Ureter (tissue), 1 donor: Measurements from ENCODE around the gene AKT2. TPM values are rescaled to one million over a fixed set of nuclear protein-coding genes. Genes with fewer than 3 reads are reported as not detected.

Experiments
- DNase-seq: peaks from one replicate; pipeline ENCODE4 v3.0.0-alpha.2; 2020; ENCODE audit warnings: low spot score
- total RNA-seq: library from RNA; stranded (reverse); gene quantifications from one replicate; pipeline ENCODE4 v1.2.4, GENCODE V29; 2023
- donor health status: DM: yes; HTN: yes; CAD: no.

Gene AKT2
- total RNA-seq, 1 donor from 2014 or later: 128 TPM

GRCh38 chr19:40235238-40236025, 49.7 kb downstream of the AKT2 start:
- no peak for DNase-seq

GRCh38 chr19:40234429-40235237, 50.5 kb downstream of the AKT2 start:
- DNase-seq: no peak

GRCh38 chr19:40233811-40234389, 51.2 kb downstream of the AKT2 start:
- no peak for DNase-seq

DNA sequence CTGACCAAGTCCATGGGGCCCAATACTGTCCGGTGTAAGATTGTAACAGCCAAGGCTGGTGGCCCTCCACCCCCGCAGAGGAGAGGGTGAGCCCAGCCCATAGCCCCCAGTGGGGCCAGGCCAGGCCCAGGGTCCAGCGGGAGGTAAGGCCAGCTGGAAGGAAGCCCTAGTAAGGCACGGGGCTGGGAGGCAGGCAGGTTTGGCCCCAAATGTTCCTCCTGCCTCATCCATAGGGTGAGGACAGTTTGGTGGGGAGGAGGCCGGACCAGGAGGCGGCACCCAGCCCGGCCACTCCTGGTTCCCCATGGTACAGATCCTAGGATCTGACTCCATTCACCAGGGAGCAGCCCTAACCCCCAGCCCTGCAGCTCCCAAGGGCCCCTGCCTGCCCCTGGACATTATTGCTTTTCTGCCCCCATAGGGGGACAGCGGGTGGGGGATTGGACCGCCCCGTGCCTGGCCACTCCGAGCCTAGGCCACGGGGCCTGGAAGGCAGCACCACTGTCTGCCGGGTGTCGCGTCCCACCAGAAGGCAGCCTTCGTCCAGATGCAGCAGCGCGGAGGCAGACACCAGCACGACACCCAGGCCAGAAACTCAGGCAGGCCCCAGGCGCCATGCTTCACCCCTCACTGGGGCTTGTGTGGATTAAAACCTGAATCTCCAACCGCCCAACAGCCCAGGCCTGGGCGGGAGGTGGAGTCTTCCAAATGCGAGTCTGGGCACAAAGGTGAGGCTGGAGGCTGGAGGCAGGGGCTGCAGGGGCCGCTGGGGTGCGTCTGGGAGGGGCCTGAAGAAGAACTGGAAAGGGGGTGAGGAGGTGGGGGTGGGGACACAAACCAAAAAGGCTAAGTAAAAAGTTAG, 52.0 kb downstream of the AKT2 start:
- DNase-seq: no peak

- no peak for DNase-seq
Measured at GRCh38 chr19:40232479-40232878, 52.7 kb downstream of the AKT2 start.

GRCh38 chr19:40231544-40232424, 53.4 kb downstream of the AKT2 start:
- DNase-seq: no peak

- no peak for DNase-seq
Measured at GRCh38 chr19:40231057-40231456, 54.1 kb downstream of the AKT2 start.

DNA sequence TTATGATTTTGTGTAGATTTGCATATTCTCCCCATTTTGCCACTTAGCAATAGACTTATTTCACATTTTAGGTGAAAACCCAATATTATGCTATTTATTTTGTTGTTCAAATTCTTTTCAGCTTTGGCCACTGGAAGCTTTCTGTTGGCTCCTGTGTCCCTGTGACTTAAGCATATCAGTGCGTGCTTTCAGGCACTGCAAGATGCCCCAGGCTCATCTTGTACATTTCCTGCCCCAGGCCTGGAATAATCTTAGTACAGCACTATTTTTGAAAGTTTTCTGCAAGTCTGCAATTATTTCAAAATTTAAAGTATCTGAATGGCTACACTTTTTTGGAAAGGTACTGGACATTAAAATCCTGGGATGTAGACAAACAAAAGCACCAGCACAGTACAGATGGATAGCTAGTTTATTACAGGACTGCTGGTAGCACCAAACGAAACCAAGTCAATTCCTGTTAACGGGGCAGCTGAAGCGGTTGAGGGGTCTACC, 55.2 kb downstream of the AKT2 start:
- no peak for DNase-seq

DNA sequence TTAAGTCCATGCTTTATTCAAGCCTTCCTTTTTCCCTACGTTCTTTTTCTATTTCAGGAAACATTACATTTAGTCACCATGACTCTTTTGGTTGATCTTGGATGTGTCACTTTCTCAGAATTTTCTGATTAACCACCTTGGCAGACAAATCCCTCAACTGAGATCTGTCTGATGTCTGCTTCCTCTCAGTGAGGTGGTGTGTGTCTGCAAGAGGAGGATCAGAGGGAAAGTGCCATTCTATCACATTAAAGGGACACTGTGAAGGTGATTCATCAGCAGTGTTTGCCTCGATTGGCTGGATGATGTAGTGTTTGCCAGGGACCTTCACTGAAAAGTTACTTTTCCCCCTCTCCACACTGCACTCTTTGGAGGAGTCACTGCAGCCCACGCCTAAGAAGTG, 55.7 kb downstream of the AKT2 start:
- no peak for DNase-seq

GRCh38 chr19:40228863-40229262, 56.3 kb downstream of the AKT2 start:
- no peak for DNase-seq

- no peak for DNase-seq
Measured at GRCh38 chr19:40228346-40228745, 56.8 kb downstream of the AKT2 start.

DNA sequence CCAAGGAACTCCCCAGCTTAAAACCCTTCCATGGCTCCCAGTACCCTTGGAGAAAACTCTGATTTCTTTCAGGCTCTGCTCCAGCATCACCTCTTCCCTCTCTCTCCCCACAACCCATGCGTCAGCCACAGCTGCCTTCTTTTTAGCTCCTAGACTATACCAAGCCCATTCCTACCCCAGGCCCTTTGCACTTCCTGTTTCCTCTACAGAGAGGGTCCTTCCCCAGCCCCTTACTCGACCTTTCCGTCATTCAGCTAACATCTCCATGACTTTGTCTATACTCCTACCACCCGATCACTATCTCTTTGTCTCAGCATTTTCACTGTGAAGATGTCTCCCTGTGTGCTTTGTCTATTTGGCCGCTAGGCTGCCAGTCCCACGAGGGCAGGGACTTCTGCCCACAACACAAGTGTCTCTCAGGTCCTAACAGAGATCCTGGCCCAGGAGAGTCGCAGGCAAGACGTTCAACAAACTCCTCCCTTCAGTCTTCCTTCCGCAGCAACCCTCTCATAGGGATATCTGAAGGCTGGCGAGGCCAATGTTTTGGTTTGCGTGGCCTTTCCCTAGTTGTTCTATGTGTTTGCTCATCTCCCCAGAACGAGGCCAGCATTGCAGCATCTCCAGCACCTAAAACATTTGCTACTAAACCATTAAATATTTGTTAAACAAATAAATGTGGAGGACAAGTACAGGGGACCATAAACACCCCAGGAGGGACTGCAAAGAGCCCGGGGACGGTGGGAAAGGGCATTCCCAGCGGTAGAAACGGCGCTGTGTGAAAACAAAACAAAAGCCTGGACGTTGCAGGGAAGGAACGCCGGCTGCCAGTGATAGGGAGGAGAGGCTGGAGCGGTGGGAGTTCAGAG, 59.5 kb downstream of the AKT2 start:
- DNase-seq: no peak

GRCh38 chr19:40224342-40225150, 60.6 kb downstream of the AKT2 start:
- DNase-seq: no peak

GRCh38 chr19:40223135-40223822, 61.9 kb downstream of the AKT2 start:
- DNase-seq: no peak

DNA sequence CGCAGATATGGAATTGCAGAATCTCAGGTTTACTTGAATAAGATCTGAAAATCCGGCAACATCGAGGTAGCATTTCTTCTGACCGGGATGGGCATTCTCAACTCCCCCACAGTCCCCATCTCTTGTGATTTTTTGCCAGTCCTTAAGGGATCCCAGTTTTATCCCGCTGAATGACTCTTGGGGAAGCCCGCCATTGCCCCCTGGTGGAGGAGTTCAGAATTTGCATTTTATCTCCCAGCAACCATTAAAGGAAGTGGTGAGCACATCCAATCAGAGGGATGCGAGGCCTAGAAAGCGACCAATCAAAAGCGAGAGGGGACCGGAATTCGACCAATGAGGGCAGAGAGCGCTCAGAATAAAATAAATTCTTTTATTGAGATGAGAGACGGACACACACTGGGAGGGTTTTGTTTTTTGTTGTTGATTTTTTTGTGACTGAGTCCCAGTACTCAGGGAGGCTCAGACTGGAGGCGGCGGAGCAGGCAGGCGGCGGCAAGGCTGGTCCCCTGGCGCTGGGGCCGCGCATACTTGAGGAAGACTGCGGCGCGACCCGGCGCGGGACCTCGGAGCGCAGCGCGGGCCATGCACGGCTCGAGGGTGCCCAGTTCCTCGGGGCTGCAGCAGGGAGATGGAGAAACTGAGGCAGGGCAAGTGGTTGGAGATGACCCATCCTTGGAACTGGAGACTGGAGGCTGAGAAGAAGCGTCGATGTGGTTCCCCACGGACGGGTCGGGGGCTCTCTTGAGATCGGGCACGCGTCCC, 63.1 kb downstream of the AKT2 start:
- DNase-seq: peak; percentile 86

DNA sequence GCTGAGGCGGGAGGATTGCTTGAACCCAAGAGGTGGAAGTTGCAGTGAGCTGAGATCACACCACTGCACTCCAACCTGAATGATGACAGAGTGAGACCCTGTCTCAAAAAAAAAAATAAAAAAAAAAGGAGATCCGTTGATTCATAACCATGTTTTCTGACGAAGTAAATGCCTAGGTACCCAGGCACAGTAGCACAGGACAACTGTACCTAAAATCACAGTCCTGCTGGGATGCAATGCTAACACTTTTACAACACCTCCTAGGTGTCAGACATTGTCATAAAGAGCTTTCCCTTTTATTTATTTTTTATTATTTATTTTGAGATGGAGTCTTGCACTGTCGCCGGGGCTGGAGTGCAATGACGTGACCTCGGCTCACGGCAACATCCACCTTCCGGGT, 64.5 kb downstream of the AKT2 start:
- no peak for DNase-seq

GRCh38 chr19:40219721-40220276, 65.3 kb downstream of the AKT2 start:
- no peak for DNase-seq
